GM06990 (cell line): ENCODE results near the gene RASGRP3.

ENCODE experiments used
- DNase-seq: peaks from one replicate; pipeline ENCODE4 v3.0.0-alpha.2; 2011; ENCODE audit not compliant: insufficient read length; ENCODE audit errors: extremely low read depth
- H3K27me3 ChIP-seq: replicated peaks from 2 replicates; pipeline ENCODE4 v1.6.0; 2011; ENCODE audit warnings: low read length; ENCODE audit not compliant: control insufficient read depth, insufficient read depth
- H3K36me3 ChIP-seq: 2 replicates; pipeline ENCODE4 v1.5.1; 2011; ENCODE audit warnings: low read length; ENCODE audit not compliant: control insufficient read depth, insufficient read depth
- H3K4me3 ChIP-seq: replicated peaks from 2 replicates; pipeline ENCODE4 v1.5.1; 2011; ENCODE audit warnings: low read depth, mild to moderate bottlenecking, control low read depth, low read length
- CTCF ChIP-seq: IDR thresholded peaks from 2 replicates; pipeline ENCODE4 v1.5.1; 2011; ENCODE audit warnings: low read length, control low read depth, mild to moderate bottlenecking, inconsistent platforms; ENCODE audit not compliant: insufficient read depth, poor library complexity, severe bottlenecking

RASGRP3 gene

GRCh38 chr2:33433279-33434235 lies 42.9 kb upstream of the RASGRP3 start:
- no peak for TF ChIP-seq CTCF
- H3K36me3 ChIP-seq, result no peaks in the 10 kb centered on the region
- H3K27me3 ChIP-seq, result no peaks in the 10 kb centered on the region
- H3K4me3 ChIP-seq, result no peak overlapping the region
- DNase-seq, result no peak

GRCh38 chr2:33435518-33435917 lies 40.9 kb upstream of the RASGRP3 start:
- no peak for DNase-seq
- H3K4me3 ChIP-seq, result no peak overlapping the region
- H3K36me3 ChIP-seq, result no peaks in the 10 kb centered on the region
- no peaks in the 10 kb centered on the region for H3K27me3 ChIP-seq
- no peak for TF ChIP-seq CTCF

DNA sequence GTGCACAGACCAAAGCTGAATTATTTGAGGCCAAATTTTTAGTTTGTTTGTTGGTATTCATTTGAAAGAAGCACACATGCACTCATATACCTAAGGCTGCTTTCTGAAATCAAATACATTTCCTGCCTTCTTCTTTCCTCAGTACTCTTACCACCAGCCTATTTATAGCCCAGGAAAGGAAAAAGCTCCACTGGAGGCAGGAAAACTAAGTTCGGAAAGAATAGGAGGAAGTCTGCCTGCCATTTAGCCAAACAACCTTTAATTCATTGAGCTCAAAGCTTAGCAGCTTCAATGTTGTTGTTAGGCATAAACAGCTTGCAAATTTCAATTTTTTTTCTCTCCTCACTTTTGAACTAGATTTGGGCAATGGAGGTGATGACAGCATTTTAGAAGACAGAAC lies 40.4 kb upstream of the RASGRP3 start:
- DNase-seq, result no peak
- no peak for TF ChIP-seq CTCF
- Histone ChIP-seq H3K4me3 (no peak overlapping the region), H3K27me3 (no peaks in the 10 kb centered on the region), H3K36me3 (no peaks in the 10 kb centered on the region)

DNA sequence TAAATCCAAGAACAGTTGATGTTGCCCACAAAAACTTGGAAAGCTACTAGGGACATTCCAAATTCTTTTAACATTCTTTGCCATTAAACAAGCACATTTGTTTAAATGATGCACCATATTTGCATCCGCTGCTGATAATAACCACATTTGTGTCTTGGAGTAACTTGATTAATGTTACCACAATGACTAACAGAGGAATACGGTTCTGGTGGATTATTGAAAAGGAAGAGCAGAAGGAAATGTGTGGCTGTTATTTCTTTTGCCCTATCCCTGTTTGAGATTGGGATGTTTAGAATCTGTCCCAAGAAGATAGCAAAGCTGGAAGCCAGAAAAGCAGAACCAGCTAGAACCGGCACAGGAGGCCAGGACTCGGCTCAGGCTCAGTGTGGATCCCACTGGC lies 39.2 kb upstream of the RASGRP3 start:
- no peaks in the 10 kb centered on the region for H3K27me3 ChIP-seq
- no peak overlapping the region for H3K4me3 ChIP-seq
- no peak for DNase-seq
- no peak for TF ChIP-seq CTCF
- H3K36me3 ChIP-seq, result no peaks in the 10 kb centered on the region

DNA sequence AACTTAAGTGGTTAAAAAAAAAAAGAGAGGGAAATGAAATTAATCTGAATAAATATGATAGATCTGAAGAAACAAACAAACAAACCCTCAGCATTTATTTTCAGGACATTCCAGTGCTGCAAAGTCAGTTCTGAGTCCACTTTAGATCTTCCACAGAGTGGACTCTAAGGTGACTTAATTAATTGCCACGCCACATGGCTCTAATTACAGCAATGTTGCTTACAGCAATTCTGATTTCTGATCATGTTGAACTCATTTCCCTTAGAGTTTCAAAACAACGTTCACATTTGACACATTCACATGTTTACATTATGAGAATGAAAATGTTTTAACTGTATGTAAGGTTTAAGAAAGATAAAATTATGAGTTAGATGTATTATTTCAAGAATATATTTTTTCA lies 38.6 kb upstream of the RASGRP3 start:
- Histone ChIP-seq H3K4me3 (no peak overlapping the region), H3K27me3 (no peaks in the 10 kb centered on the region), H3K36me3 (no peaks in the 10 kb centered on the region)
- TF ChIP-seq CTCF, result no peak
- no peak for DNase-seq
